Prostate gland (tissue), 2 donors: ENCODE measurements around the gene PLEKHM3. TPM values are rescaled to one million over a fixed set of nuclear protein-coding genes. Genes with fewer than 3 reads are reported as not detected.

Source experiments
- DNase-seq: peaks from one replicate; pipeline ENCODE4 v3.0.0-alpha.2; 2019; ENCODE audit warnings: low spot score
- H3K27ac ChIP-seq, 2 donors: fragments of 200-600 bp; sonication (generic); 2 replicates each; pipeline ENCODE4 v1.5.1; 2017 to 2019
- H3K27me3 ChIP-seq: fragments of 200-600 bp; sonication (generic); replicated peaks from 2 replicates; pipeline ENCODE4 v1.5.1; 2019; ENCODE audit not compliant: insufficient read depth
- H3K36me3 ChIP-seq, 2 donors: fragments of 200-600 bp; sonication (generic); 1 replicate in 1 of 2; 2 replicates in 1 of 2; pipeline versions ENCODE4 v1.5.1 to v1.8.1; 2017 to 2019
- H3K4me1 ChIP-seq: fragments of 200-600 bp; sonication (generic); replicated peaks from 2 replicates; pipeline ENCODE4 v1.5.1; 2019
- H3K4me3 ChIP-seq, 2 donors: fragments of 200-600 bp; sonication (generic); 2 replicates each; pipeline ENCODE4 v1.5.1; 2017 to 2019
- H3K9me3 ChIP-seq: fragments of 200-600 bp; sonication (generic); 2 replicates; pipeline ENCODE4 v1.5.1; 2017
- POLR2A ChIP-seq: fragments of 450-650 bp; IDR thresholded peaks from one replicate; pipeline ENCODE4 v1.6.1; 2016; ENCODE audit warnings: antibody characterized with exemption, mild to moderate bottlenecking
- POLR2AphosphoS5 ChIP-seq: sonication (generic); formaldehyde crosslinking; IDR thresholded peaks from one replicate; pipeline ENCODE4 v1.6.1; 2017; ENCODE audit warnings: antibody characterized with exemption
- WGBS: methylation state at CpG from one replicate; pipeline ENCODE4 v1.1.5; 2018; 5-methylcytosine and 5-hydroxymethylcytosine counted together
- intact Hi-C: fragments of 100-400 bp; cut with DNase I; formaldehyde crosslinking; loops from one replicate; pipeline ENCODE4 v1.14.2; 2022
- total RNA-seq, 2 donors: library from RNA; depleted of rRNA; stranded (reverse); fragments of >200 nt; gene quantifications; one replicate each; pipeline ENCODE4 v1.1.0, GENCODE V29; 2016
- TF ChIP-seq, protein P1 (sequence below), 4 experiments: fragments of 200-600 bp in 2 of 4; fragments of 450-650 bp in 2 of 4; sonication (generic) in 2 of 4; IDR thresholded peaks; 1 replicate in 3 of 4; 2 replicates in 1 of 4; pipeline ENCODE4 v1.5.1; 2016 to 2019; ENCODE audit warnings: antibody characterized with exemption in 4 of 4, mild to moderate bottlenecking in 2 of 4, moderate library complexity in 2 of 4

The PLEKHM3 gene
- total RNA-seq, 2 donors from 2014 or later, result 17.0 to 28.6 TPM

DNA sequence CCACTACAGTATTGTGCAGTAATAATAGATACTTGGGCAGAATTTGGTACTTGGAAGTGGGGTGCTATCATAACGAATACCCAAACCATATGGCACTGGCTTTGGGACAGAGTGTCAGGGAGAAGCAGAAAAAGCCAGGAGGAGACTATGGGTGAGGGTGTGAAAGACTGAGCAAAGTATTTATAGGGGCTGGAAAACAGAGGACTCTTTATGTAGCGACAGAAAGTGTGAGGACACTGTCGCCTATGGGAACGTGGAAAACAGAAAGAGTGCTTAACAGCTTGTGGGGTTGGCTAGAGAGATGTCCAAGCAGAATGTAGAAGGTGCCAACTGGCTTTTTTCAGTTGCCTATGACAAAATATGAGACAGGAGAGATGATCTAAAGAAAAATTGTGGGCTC is 40.7 kb upstream of the PLEKHM3 start:
- no peaks in the 10 kb centered on the region for H3K27me3 ChIP-seq
- H3K4me1 ChIP-seq, result no peaks in the 10 kb centered on the region
- no peak for DNase-seq
- no peak overlapping the region for H3K4me3 ChIP-seq
- H3K9me3 ChIP-seq, result no peaks in the 10 kb centered on the region
- TF ChIP-seq POLR2AphosphoS5 (no peak), POLR2A (no peak)
- TF ChIP-seq, protein P1, sequence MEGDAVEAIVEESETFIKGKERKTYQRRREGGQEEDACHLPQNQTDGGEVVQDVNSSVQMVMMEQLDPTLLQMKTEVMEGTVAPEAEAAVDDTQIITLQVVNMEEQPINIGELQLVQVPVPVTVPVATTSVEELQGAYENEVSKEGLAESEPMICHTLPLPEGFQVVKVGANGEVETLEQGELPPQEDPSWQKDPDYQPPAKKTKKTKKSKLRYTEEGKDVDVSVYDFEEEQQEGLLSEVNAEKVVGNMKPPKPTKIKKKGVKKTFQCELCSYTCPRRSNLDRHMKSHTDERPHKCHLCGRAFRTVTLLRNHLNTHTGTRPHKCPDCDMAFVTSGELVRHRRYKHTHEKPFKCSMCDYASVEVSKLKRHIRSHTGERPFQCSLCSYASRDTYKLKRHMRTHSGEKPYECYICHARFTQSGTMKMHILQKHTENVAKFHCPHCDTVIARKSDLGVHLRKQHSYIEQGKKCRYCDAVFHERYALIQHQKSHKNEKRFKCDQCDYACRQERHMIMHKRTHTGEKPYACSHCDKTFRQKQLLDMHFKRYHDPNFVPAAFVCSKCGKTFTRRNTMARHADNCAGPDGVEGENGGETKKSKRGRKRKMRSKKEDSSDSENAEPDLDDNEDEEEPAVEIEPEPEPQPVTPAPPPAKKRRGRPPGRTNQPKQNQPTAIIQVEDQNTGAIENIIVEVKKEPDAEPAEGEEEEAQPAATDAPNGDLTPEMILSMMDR (IDR thresholded peaks at IDR 0.05), result no peak
- intact Hi-C loops, result no loop called here
- H3K27ac ChIP-seq, result no peak overlapping the region
- WGBS, result 76% methylated on average over 4 of the region's 4 CpGs
- no peaks in the 10 kb centered on the region for H3K36me3 ChIP-seq

DNA sequence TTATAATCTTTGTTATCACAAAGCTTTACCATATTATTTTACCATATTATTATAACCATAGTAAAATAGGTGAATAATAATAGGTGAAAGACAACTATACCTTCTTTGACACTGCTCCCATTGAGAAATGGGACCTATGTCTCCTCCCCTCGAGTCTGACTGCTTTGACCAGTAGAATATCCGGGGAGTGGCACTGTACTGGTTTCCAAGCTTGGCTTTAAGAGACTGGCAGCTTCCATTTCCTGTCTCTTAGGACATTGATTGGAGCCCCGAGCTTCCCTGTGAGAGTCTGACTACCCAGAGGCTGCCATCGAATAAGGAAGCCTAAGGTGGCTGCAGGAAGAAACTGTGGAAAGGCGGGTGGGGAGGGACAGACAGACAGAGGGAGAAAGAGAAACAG is 40.1 kb upstream of the PLEKHM3 start:
- Histone ChIP-seq H3K4me1 (no peaks in the 10 kb centered on the region), H3K9me3 (no peaks in the 10 kb centered on the region), H3K27me3 (no peaks in the 10 kb centered on the region), H3K36me3 (no peaks in the 10 kb centered on the region), H3K27ac (no peak overlapping the region), H3K4me3 (no peak overlapping the region)
- 80% methylated on average over 5 of the region's 5 CpGs for WGBS
- intact Hi-C loops, result no loop called here
- DNase-seq, result no peak
- TF ChIP-seq POLR2AphosphoS5 (no peak), POLR2A (no peak)
- TF ChIP-seq, protein P1 (IDR thresholded peaks at IDR 0.05), result no peak

DNA sequence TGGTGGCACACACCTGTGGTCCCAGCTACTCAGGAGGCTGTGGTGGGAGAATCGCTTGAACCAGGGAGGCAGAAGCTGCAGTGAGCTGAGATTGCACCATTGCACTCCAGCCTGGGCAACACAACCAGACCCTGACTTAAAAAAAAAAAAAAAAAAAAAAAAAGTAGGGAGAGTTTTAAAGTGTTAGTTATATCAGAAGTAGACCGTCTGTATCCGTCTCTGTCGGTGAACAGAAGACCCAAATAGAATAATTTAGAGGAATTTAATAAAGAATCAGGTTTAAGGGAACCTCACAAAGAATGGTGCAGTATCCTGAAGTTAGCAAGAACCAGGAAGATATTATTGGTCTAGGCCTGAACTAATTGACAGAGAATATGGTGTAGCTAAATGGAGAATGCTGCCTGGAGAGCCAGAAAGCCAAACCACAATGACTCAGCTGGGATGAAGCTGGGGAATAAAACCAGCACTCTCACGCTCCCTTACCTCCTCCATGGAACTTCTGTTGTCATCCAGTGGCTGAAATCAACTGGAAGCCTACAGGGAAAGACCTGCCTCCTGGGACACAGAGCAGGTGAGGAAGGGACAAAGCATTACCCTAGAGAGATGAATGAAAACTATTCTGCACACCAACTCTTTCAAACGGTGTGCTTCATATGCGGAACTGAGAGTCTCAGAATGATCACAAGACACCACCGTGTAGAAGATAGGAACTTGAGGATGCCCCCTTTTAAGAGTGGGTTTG is 39.1 kb upstream of the PLEKHM3 start:
- intact Hi-C loops, result no loop called here
- Histone ChIP-seq H3K4me3 (no peak overlapping the region), H3K4me1 (no peaks in the 10 kb centered on the region), H3K27ac (no peak overlapping the region), H3K36me3 (no peaks in the 10 kb centered on the region), H3K27me3 (no peaks in the 10 kb centered on the region), H3K9me3 (no peaks in the 10 kb centered on the region)
- TF ChIP-seq, protein P1 (IDR thresholded peaks at IDR 0.05), result no peak
- TF ChIP-seq POLR2AphosphoS5, result no peak
- no peak for TF ChIP-seq POLR2A
- no peak for DNase-seq
- 82% methylated on average over 8 of the region's 8 CpGs for WGBS

DNA sequence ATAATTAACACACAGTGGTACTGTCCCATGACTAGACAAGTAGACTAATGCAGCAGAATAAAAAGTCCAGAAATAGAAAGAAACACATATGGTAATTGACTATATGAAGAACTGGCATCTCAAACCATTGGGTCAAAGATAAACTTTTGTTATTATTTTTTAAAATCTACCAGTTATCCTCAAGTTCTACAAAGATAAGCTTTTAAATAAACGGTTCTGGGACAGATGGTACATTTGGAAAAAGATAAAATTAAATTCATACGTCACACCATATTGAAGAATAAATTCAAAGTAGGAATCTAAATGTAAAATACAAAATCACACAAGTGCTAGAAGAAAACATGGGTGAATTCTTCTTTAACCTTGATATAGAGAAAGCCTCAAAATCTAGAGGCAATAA is 37.6 kb upstream of the PLEKHM3 start:
- intact Hi-C loops, result no loop called here
- Histone ChIP-seq H3K27ac (no peak overlapping the region), H3K9me3 (no peaks in the 10 kb centered on the region), H3K36me3 (no peaks in the 10 kb centered on the region), H3K4me1 (no peaks in the 10 kb centered on the region), H3K4me3 (no peak overlapping the region), H3K27me3 (no peaks in the 10 kb centered on the region)
- TF ChIP-seq, protein P1 (IDR thresholded peaks at IDR 0.05), result no peak
- TF ChIP-seq POLR2AphosphoS5 (no peak), POLR2A (no peak)
- DNase-seq, result no peak
- WGBS, result 61% methylated on average over 2 of the region's 2 CpGs

DNA sequence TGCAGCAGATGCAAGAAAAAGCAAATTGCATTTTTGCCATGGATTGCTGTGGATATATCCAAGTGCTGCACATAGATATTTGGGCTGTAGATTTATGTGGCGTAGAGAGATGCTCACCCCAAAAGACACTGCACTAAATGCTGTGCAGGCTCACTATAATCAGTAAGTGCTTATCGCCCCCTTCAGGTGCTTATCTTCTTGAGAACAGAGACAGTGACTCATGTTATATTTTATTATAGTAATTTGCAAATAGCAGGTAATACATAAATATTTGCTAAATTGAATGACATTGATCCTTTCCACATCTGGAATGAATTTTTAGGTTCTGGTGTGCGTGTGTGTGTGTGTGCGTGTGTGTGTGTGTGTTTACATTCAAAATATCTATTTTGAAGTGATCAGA is 36.8 kb upstream of the PLEKHM3 start:
- Histone ChIP-seq H3K27me3 (no peaks in the 10 kb centered on the region), H3K36me3 (no peaks in the 10 kb centered on the region), H3K9me3 (no peaks in the 10 kb centered on the region), H3K4me1 (no peaks in the 10 kb centered on the region), H3K4me3 (no peak overlapping the region), H3K27ac (no peak overlapping the region)
- intact Hi-C loops, result no loop called here
- DNase-seq, result no peak
- WGBS, result 54% methylated on average over 4 of the region's 4 CpGs
- TF ChIP-seq POLR2A (no peak), POLR2AphosphoS5 (no peak)
- TF ChIP-seq, protein P1 (IDR thresholded peaks at IDR 0.05), result peak in 1 of 4 experiments; percentile 17
